Measurements from ENCODE around the gene PLCE1. TPM values are rescaled to one million over a fixed set of nuclear protein-coding genes. Genes with fewer than 3 reads are reported as not detected.

The PLCE1 gene
- 1 to 10 TPM; 3.9 to 5.3 TPM for total RNA-seq

- H3K36me3 ChIP-seq (replicated peaks in 1 of 2; ENCODE audit: insufficient read depth in 1 of 2, low read depth in 2 of 2): no peaks in the 10 kb centered on the region
- H3K4me1 ChIP-seq: peaks cover 33% of the 10 kb centered on the region
- intact Hi-C loops (cut with DNase I): no loop called here
- 2% methylated on average over 65 of the region's 83 CpGs; no CpG with 5 or more reads in 1 of the 2 donors for WGBS, 2 donors
- H3K4me3 ChIP-seq: peak within 1 kb of the TSS in 1 of 2 donors; percentile 44
- H3K27me3 ChIP-seq: no peaks in the 10 kb centered on the region
- no peaks in the 10 kb centered on the region for H3K9me3 ChIP-seq
- peak; percentile 72 to 81 (median 76) for DNase-seq
- TF ChIP-seq POLR2A (IDR thresholded peaks at IDR 0.05): peak; percentile 38 to 53 (median 52)
- TF ChIP-seq, protein P1, sequence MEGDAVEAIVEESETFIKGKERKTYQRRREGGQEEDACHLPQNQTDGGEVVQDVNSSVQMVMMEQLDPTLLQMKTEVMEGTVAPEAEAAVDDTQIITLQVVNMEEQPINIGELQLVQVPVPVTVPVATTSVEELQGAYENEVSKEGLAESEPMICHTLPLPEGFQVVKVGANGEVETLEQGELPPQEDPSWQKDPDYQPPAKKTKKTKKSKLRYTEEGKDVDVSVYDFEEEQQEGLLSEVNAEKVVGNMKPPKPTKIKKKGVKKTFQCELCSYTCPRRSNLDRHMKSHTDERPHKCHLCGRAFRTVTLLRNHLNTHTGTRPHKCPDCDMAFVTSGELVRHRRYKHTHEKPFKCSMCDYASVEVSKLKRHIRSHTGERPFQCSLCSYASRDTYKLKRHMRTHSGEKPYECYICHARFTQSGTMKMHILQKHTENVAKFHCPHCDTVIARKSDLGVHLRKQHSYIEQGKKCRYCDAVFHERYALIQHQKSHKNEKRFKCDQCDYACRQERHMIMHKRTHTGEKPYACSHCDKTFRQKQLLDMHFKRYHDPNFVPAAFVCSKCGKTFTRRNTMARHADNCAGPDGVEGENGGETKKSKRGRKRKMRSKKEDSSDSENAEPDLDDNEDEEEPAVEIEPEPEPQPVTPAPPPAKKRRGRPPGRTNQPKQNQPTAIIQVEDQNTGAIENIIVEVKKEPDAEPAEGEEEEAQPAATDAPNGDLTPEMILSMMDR (IDR thresholded peaks at IDR 0.05): peak in 2 of 7 experiments; percentile 9 to 40
- H3K27ac ChIP-seq: peak within 1 kb of the TSS; percentile 33 to 79 (median 61)
- ATAC-seq: peak; percentile 83
Observed at GRCh38 chr10:93993782-93994437, at the start of gene PLCE1. PLCE1 (plus strand) TSS chr10:93993931; CDS start chr10:94031047, 37,116 bp downstream.

- Histone ChIP-seq H3K27ac (no peak overlapping the region), H3K27me3 (no peaks in the 10 kb centered on the region), H3K4me3 (no peak overlapping the region), H3K36me3 (replicated peaks in 1 of 2; ENCODE audit: insufficient read depth in 1 of 2, low read depth in 2 of 2) (no peaks in the 10 kb centered on the region), H3K4me1 (peaks cover 21% of the 10 kb centered on the region), H3K9me3 (no peaks in the 10 kb centered on the region)
- ATAC-seq: no peak
- 50 to 57% methylated on average over 4 of the region's 4 CpGs for WGBS, 2 donors
- TF ChIP-seq, protein P1 (IDR thresholded peaks at IDR 0.05): no peak
- TF ChIP-seq POLR2A (IDR thresholded peaks at IDR 0.05): no peak
- intact Hi-C loops (cut with DNase I): no loop called here
- DNase-seq: no peak
Observed at GRCh38 chr10:93945819-93946218, 47.9 kb upstream of the PLCE1 start.

DNA sequence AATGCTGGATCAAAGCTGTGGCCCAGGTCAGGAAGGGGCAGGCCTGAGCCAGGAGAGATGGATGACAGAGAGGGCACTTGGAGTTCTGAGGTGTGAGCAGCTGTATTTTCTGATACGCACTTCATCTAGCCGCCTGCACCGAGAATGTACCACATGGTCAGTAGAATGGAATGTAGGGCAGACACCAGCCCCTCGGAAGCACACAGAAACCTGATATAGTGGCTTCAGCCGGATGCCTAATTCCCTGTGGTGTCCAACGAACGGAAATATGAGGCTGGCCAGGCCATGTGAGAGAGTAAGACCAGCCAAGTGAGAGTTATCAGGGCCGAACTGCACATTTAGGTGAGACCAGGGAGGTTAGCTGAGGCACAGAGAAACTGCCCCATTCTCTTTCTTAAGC lies 46.7 kb upstream of the PLCE1 start:
- DNase-seq: no peak
- Histone ChIP-seq H3K9me3 (no peaks in the 10 kb centered on the region), H3K4me3 (no peak overlapping the region), H3K27me3 (no peaks in the 10 kb centered on the region), H3K27ac (no peak overlapping the region), H3K36me3 (replicated peaks in 1 of 2; ENCODE audit: insufficient read depth in 1 of 2, low read depth in 2 of 2) (no peaks in the 10 kb centered on the region), H3K4me1 (peaks cover 10% of the 10 kb centered on the region)
- WGBS, 2 donors: 83 to 85% methylated on average over 8 of the region's 8 CpGs
- intact Hi-C loops (cut with DNase I): no loop called here
- ATAC-seq: no peak
- TF ChIP-seq, protein P1 (IDR thresholded peaks at IDR 0.05): no peak
- no peak for TF ChIP-seq POLR2A (IDR thresholded peaks at IDR 0.05)

DNA sequence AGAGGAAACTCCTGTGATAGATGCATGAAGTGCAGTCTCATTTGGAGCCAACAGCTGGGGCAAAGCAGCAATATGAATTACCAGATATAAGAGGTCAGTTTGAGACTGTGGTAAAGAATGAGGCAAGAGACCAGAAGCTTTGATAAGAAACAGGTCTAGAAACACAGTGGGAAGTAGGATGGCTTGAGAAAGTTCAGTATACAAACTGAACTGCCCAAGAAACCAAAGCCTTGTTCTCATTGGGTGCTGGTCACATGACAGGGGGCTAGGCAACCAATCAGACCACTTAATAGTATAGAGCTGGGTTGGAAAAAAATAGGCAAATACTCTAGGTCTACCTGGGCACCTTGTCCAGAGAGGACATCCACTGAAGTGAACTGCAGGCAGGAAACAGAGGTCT lies 46.2 kb upstream of the PLCE1 start:
- H3K9me3 ChIP-seq: no peaks in the 10 kb centered on the region
- no peaks in the 10 kb centered on the region for H3K27me3 ChIP-seq
- peaks cover 10% of the 10 kb centered on the region for H3K4me1 ChIP-seq
- H3K36me3 ChIP-seq (replicated peaks in 1 of 2; ENCODE audit: insufficient read depth in 1 of 2, low read depth in 2 of 2): no peaks in the 10 kb centered on the region
- H3K27ac ChIP-seq: no peak overlapping the region
- no peak for ATAC-seq
- H3K4me3 ChIP-seq: no peak overlapping the region
- no peak for DNase-seq
- TF ChIP-seq, protein P1 (IDR thresholded peaks at IDR 0.05): no peak
- no peak for TF ChIP-seq POLR2A (IDR thresholded peaks at IDR 0.05)
- intact Hi-C loops (cut with DNase I): no loop called here

- TF ChIP-seq, protein P1 (IDR thresholded peaks at IDR 0.05): no peak
- no peak for TF ChIP-seq POLR2A (IDR thresholded peaks at IDR 0.05)
Observed at GRCh38 chr10:93951905-93952304, 41.8 kb upstream of the PLCE1 start.

More at GRCh38 chr10:93951905-93952304, 41.8 kb upstream of the PLCE1 start:
- no peaks in the 10 kb centered on the region for H3K36me3 ChIP-seq (replicated peaks in 1 of 2; ENCODE audit: insufficient read depth in 1 of 2, low read depth in 2 of 2)
- no peak overlapping the region for H3K4me3 ChIP-seq
- no peaks in the 10 kb centered on the region for H3K27me3 ChIP-seq
- no peak overlapping the region for H3K27ac ChIP-seq
- intact Hi-C loops (cut with DNase I): no loop called here
- no peak for ATAC-seq
- no peaks in the 10 kb centered on the region for H3K4me1 ChIP-seq
- H3K9me3 ChIP-seq: no peaks in the 10 kb centered on the region
- DNase-seq: no peak
- WGBS, 2 donors: 88 to 95% methylated on average over 2 of the region's 2 CpGs
